BJ (cell line): ENCODE measurements around the gene MFRP. TPM values are rescaled to one million over a fixed set of nuclear protein-coding genes. Genes with fewer than 3 reads are reported as not detected.

Source experiments
- CTCF ChIA-PET: fragments of 350-600 bp; formaldehyde crosslinking; extraction: SDS; loops from one replicate; lab custom pipeline; 2021; ENCODE audit warnings: antibody characterized with exemption, inconsistent platforms; lab: Yijun Ruan, JAX
- POLR2A ChIA-PET: fragments of 300-600 bp; sonication (Branson Sonifier 250); formaldehyde crosslinking; extraction: SDS; loops from one replicate; lab custom pipeline; 2021; ENCODE audit warnings: antibody characterized with exemption; lab: Charles Lee
- DNase-seq: peaks from one replicate; pipeline ENCODE4 v3.0.0-alpha.2; 2011; ENCODE audit warnings: low read depth
- H3K27me3 ChIP-seq: 2 replicates; pipeline ENCODE4 v1.6.0; 2011; ENCODE audit warnings: low read length; ENCODE audit not compliant: control insufficient read depth, insufficient read depth
- H3K36me3 ChIP-seq: 2 replicates; pipeline ENCODE4 v1.5.1; 2011; ENCODE audit warnings: low read length; ENCODE audit not compliant: control insufficient read depth, insufficient read depth
- H3K4me3 ChIP-seq: 2 replicates; pipeline ENCODE4 v1.5.1; 2011; ENCODE audit warnings: low read depth, mild to moderate bottlenecking, control low read depth, low read length
- CTCF ChIP-seq: IDR thresholded peaks from 2 replicates; pipeline ENCODE4 v1.5.1; 2011; ENCODE audit warnings: low read depth, mild to moderate bottlenecking, control low read depth, inconsistent platforms, low read length, moderate library complexity; ENCODE audit not compliant: insufficient read depth
- polyA plus RNA-seq: library from polyadenylated mRNA; depleted of rRNA; stranded (reverse); fragments of >200 nt; gene quantifications from 2 replicates; pipeline ENCODE4 v1.2.3, GENCODE V29; 2011

Gene MFRP
- polyA plus RNA-seq, 1 experiment = not detected

DNA sequence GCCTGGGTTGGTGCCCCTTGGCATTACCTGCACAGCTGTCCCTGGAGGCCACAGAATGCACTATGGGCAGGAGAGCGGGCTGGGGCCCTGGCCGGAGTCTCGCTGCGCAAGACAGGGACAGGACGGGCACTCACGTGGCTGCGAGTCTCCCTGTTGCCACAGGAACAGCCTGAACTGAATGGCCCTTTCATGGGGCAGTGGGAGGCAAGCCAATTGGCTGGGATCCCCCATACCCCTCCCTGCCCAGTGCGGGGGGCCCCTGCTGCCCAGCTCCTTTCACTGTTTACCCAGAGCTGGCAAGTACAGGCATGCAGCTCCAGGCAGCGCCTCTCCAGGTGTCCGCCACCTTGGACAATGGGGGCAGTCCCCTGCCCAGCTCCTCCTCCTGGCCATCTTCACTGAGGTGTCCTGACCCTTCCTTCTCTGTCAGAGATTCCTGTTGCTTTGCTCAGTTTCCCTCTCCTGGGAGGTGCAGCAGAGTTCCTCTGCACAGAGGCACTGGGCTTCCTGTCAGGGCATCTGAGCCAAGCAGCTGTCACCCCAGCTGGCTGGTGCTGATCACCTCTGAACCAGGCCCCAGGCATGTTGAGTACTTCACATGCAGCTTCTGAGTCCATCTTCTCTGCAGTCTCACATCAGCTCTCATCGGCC, 29.8 kb upstream of the MFRP start:
- POLR2A ChIA-PET = no interaction called here
- DNase-seq = no peak
- H3K4me3 ChIP-seq = no peak overlapping the region
- no peak for TF ChIP-seq CTCF
- H3K27me3 ChIP-seq = no peaks in the 10 kb centered on the region
- CTCF ChIA-PET = interaction anchor here (0.6 to 21.4 kb wide), 15 partner anchors 7 to 104 kb away, joined by 3 to 349 read pairs (median 7); partner anchors contain the start of genes C1QTNF5 and THY1
- H3K36me3 ChIP-seq = no peaks in the 10 kb centered on the region

DNA sequence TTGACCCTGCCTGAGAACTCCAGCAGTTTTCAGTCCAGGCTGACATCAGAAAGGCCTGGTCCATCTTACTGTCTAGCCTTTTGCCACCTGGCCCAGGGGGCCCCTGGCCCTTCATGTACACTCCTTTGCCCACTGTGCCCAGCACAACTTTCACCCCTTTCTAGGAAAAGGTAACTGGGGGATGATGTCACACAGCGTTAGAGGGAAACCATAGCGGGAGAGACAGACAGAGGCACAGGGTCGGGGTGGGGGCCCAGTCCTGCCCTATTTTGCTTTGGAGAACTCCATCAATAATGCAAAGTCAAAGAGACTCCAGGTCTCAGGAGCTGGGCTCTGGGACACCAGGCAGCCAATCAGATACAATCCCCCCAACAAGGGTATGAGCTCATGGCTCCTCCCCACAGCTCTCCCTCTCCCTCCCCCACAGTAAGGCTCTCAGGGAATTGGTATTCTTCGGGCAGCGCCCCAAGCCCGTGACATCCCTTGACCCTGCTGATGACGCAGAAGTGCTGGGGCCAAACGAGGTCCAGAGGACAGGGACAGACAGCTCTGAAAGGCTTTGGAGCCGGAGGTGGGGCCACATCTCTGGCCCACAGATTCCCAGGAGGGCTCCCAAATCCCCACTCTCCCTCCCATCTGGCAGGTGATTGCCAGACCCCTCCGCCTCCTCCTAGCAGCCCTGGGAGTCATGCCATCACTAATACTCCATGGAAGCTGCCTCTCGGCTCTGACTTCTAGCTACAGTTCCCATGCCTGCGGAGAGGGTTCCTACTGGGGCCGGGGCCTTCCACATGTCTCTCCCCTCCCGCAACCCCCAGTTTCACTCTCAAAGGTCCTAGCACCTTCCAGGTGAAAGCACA, 29.1 kb upstream of the MFRP start:
- DNase-seq = no peak
- ChIA-PET POLR2A (no interaction called here), CTCF (interaction anchor here (0.8 to 21.4 kb wide), 17 partner anchors 8 to 158 kb away, joined by 3 to 349 read pairs (median 7); partner anchors contain the start of genes C1QTNF5 and THY1)
- Histone ChIP-seq H3K27me3 (no peaks in the 10 kb centered on the region; the same call in 1 of the 2 replicates), H3K4me3 (no peak overlapping the region), H3K36me3 (no peaks in the 10 kb centered on the region)
- no peak for TF ChIP-seq CTCF

DNA sequence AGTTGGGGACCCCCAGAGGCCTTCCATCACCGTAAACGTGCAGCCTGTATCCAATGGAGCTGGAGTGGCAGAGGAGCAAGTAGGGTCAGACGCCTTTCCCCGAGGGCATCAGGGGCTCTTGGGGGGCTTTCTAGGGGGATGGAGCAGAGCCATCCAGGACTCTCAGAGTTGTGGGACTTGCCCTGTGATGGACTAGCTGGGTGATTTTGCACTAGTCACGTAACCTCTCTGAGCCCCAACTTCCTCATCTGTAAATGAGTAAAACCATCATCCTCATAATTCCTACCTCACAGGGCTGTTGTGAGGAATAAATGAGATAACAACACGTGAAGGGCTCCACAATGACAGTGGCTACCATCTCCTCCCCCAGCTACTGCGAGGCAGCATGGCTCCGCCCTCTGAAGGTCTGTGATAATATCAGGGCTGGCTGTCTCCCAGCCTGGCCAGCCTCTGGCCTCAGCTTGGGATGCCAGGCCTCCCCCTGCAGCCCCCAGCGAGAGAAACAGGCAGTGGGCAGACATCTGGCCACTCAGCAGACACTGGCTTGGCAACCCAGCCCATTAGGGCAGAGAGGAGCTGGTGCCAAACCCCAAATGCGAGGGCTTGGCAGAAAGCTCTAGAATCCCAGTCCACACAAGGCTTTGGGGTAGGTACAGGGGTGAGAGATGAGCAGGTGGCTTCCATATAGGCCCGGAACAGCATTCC, 28.3 kb upstream of the MFRP start:
- no peak for DNase-seq
- POLR2A ChIA-PET = no interaction called here
- CTCF ChIA-PET = interaction anchor here (0.6 to 21.4 kb wide), 33 partner anchors 9 to 180 kb away, joined by 3 to 349 read pairs (median 6); partner anchors contain the start of genes C1QTNF5 and THY1
- no peaks in the 10 kb centered on the region for H3K36me3 ChIP-seq
- H3K27me3 ChIP-seq = no peaks in the 10 kb centered on the region; the same call in 1 of the 2 replicates
- no peak for TF ChIP-seq CTCF
- H3K4me3 ChIP-seq = no peak overlapping the region

GRCh38 chr11:119373921-119374631, 27.6 kb upstream of the MFRP start:
- CTCF ChIA-PET = interaction anchor here (0.5 to 21.4 kb wide), 38 partner anchors 9 to 807 kb away, joined by 3 to 349 read pairs (median 4); partner anchors contain the start of genes C1QTNF5 and THY1

More at GRCh38 chr11:119373921-119374631, 27.6 kb upstream of the MFRP start:
- DNase-seq = no peak
- no peaks in the 10 kb centered on the region for H3K36me3 ChIP-seq
- TF ChIP-seq CTCF = peak; percentile 93
- H3K27me3 ChIP-seq = no peaks in the 10 kb centered on the region; the same call in 1 of the 2 replicates
- POLR2A ChIA-PET = no interaction called here
- no peak overlapping the region for H3K4me3 ChIP-seq
